K562 (cell line): ENCODE measurements around the gene UBN2. TPM values are rescaled to one million over a fixed set of nuclear protein-coding genes. Genes with fewer than 3 reads are reported as not detected.

ENCODE experiments used
- ATAC-seq: fragments of 200-7000 bp; cut with Tn5 transposase; 3 replicates; pipeline ENCODE4 v1.9.1; 2020; ENCODE audit warnings: moderate library complexity
- BruUV-seq: library from RNA; stranded (reverse); fragments of 400-500 nt; replicated peaks from 2 replicates; lab custom pipeline; 2021; lab: Mats Ljungman, UMichigan
- CTCF ChIA-PET: fragments of 300-600 bp; formaldehyde crosslinking; extraction: SDS; loops from one replicate; lab custom pipeline; 2021; ENCODE audit warnings: low intra/inter-chr PET ratio; lab: Yijun Ruan, JAX
- POLR2A ChIA-PET: fragments of 300-600, 350-650 bp; sonication (Branson Sonifier 250); formaldehyde crosslinking; extraction: SDS; loops from one replicate; lab custom pipeline; 2021; ENCODE audit warnings: antibody characterized with exemption, inconsistent platforms; lab: Yijun Ruan, JAX
- DNase-seq, 4 experiments: peaks; one replicate each; pipeline versions ENCODE4 v3.0.0 to v3.0.0-alpha.2; 2011 to 2018; ENCODE audit warnings: low spot score in 3 of 4, mixed read lengths in 3 of 4; ENCODE audit errors: extremely low read depth in 1 of 4
- FAIRE-seq: peaks from 2 replicates; lab custom pipeline; 2011; peaks lifted over from hg19 to GRCh38; lab: Jason Lieb, UNC
- H2AFZ ChIP-seq: 2 replicates; pipeline ENCODE4 v1.6.0; 2011; ENCODE audit warnings: low read depth, low read length, control low read depth, inconsistent platforms
- H3K27ac ChIP-seq: fragments of 200-600 bp; 3 replicates; pipeline ENCODE4 v1.8.0; 2011; ENCODE audit warnings: low read depth, mild to moderate bottlenecking, control low read depth, inconsistent platforms, low read length, moderate library complexity, mixed read lengths; ENCODE audit errors: extremely low read depth
- H3K27me3 ChIP-seq, 2 experiments: fragments of 300-600 bp in 1 of 2; 2 replicates in 1 of 2; 3 replicates in 1 of 2; pipeline versions ENCODE4 v1.6.0 to v1.8.0; 2011; ENCODE audit warnings: inconsistent platforms in 2 of 2, low read length in 2 of 2, mild to moderate bottlenecking in 1 of 2, mixed read lengths in 1 of 2, moderate library complexity in 1 of 2; ENCODE audit not compliant: control insufficient read depth in 2 of 2, insufficient read depth in 2 of 2
- H3K36me3 ChIP-seq: fragments of 300-600 bp; 3 replicates; pipeline ENCODE4 v1.8.0; 2011; ENCODE audit warnings: mild to moderate bottlenecking, low read length, inconsistent platforms; ENCODE audit not compliant: control insufficient read depth, insufficient read depth
- H3K4me1 ChIP-seq, 2 experiments: fragments of 200-600 bp in 1 of 2; replicated peaks in 1 of 2; 2 replicates in 1 of 2; 3 replicates in 1 of 2; pipeline versions ENCODE4 v1.5.1 to v1.8.0; 2011; ENCODE audit warnings: inconsistent platforms in 2 of 2, low read length in 2 of 2, mild to moderate bottlenecking in 1 of 2, mixed read lengths in 1 of 2, moderate library complexity in 1 of 2; ENCODE audit not compliant: control insufficient read depth in 2 of 2, insufficient read depth in 2 of 2
- H3K4me2 ChIP-seq: 2 replicates; pipeline ENCODE4 v1.6.1; 2011; ENCODE audit warnings: low read length, control low read depth, inconsistent platforms, mixed read lengths; ENCODE audit not compliant: insufficient read depth
- H3K4me3 ChIP-seq: fragments of 200-600 bp; sonication (generic), shearing (Covaris generic); 2 replicates; pipeline ENCODE4 v1.5.1; 2016; ENCODE audit warnings: control low read depth, inconsistent platforms
- H3K79me2 ChIP-seq: fragments of 200-600 bp; 3 replicates; pipeline ENCODE4 v1.8.0; 2011; ENCODE audit warnings: low read length, inconsistent platforms; ENCODE audit not compliant: control insufficient read depth, insufficient read depth
- H3K9ac ChIP-seq, 2 experiments: 2 replicates each; pipeline versions ENCODE4 v1.6.0 to v1.6.1; 2011; ENCODE audit warnings: low read depth in 2 of 2, low read length in 2 of 2, control low read depth in 1 of 2, inconsistent platforms in 1 of 2, mild to moderate bottlenecking in 1 of 2, mixed read lengths in 1 of 2; ENCODE audit not compliant: insufficient read depth in 1 of 2
- H3K9me1 ChIP-seq: one replicate; pipeline ENCODE4 v1.6.0; 2011; ENCODE audit warnings: inconsistent platforms, mild to moderate bottlenecking, low read length, moderate library complexity; ENCODE audit not compliant: control insufficient read depth, insufficient read depth
- H3K9me3 ChIP-seq: replicated peaks from 2 replicates; pipeline ENCODE4 v1.5.1; 2011; ENCODE audit warnings: low read depth, low read length, inconsistent platforms; ENCODE audit not compliant: control insufficient read depth, insufficient read depth
- H4K20me1 ChIP-seq: replicated peaks from 2 replicates; pipeline ENCODE4 v1.6.1; 2011; ENCODE audit warnings: low read length, inconsistent platforms, mixed read lengths; ENCODE audit not compliant: control insufficient read depth, insufficient read depth
- E2F3 ChIP-seq: fragments of 250-450 bp; sonication (Bioruptor Pico); IDR thresholded peaks from 2 replicates; pipeline ENCODE4 v1.4.0; 2020; ENCODE audit warnings: mild to moderate bottlenecking
- HSF4 ChIP-seq: fragments of 250-450 bp; sonication (Bioruptor Pico); IDR thresholded peaks from 2 replicates; pipeline ENCODE4 v2.1.2; 2022; ENCODE audit warnings: mild to moderate bottlenecking, moderate library complexity, borderline replicate concordance
- TSC22D4 ChIP-seq: fragments of 450-650 bp; IDR thresholded peaks from 2 replicates; pipeline ENCODE4 v1.6.1; 2016; ENCODE audit warnings: missing genetic modification characterization, missing biosample characterization, control low read depth
- WGBS: fragments of 100-300 bp; shearing (Covaris generic); methylation state at CpG from one replicate; pipeline ENCODE4 v1.1.6; 2016; ENCODE audit warnings: low coverage, mixed read lengths; ENCODE audit not compliant: insufficient coverage; ENCODE audit errors: missing lambda C conversion rate; 5-methylcytosine and 5-hydroxymethylcytosine counted together
- in situ Hi-C: fragments of 300-500 bp; cut with MboI; formaldehyde crosslinking; loops from 4 replicates; pipeline ENCODE4 v1.15.0; 2018; ENCODE audit warnings: inconsistent platforms, mixed read lengths
- intact Hi-C: fragments of 100-400 bp; cut with micrococcal nuclease; formaldehyde crosslinking; loops from 2 replicates; pipeline ENCODE4 v1.14.2; 2022
- polyA plus RNA-seq, 8 experiments: library from polyadenylated mRNA; depleted of rRNA in 4 of 8; stranded (reverse) in 5 of 8; unstranded in 3 of 8; fragments of >200 nt; fragmentation: Nextera tagmentation in 2 of 8; fragmentation: Illumina TruSeq in 1 of 8; extraction: Ambion mirVana in 2 of 8; extraction: Trizol in 1 of 8; gene quantifications; 2 replicates each; pipeline versions ENCODE4 v1.2.1 to v1.2.3, GENCODE V29; 2011 to 2014; ENCODE audit warnings: inconsistent platforms in 1 of 8, missing spikeins in 1 of 8
- total RNA-seq, 7 experiments: library from RNA; depleted of rRNA in 6 of 7; stranded (reverse); fragments of >200 nt in 6 of 7; fragmentation: Illumina TruSeq in 2 of 7; extraction: Trizol in 2 of 7; gene quantifications; 2 replicates each; pipeline versions ENCODE4 v1.2.1 to v1.2.3, GENCODE V29; 2011 to 2021; ENCODE audit warnings: low replicate concordance in 1 of 7
- TF ChIP-seq, protein P1 (sequence below): fragments of 250-450 bp; sonication (Bioruptor Pico); IDR thresholded peaks from 2 replicates; pipeline ENCODE4 v1.8.0; 2021; ENCODE audit warnings: moderate library complexity, mild to moderate bottlenecking, inconsistent platforms

The UBN2 gene
- total and polyA plus RNA-seq, 9 of the 15 experiments (the other 6 are each of a cell fraction or from before 2014, with no cell fraction given), result 1.2 to 19.5 (median 9.9) TPM

DNA sequence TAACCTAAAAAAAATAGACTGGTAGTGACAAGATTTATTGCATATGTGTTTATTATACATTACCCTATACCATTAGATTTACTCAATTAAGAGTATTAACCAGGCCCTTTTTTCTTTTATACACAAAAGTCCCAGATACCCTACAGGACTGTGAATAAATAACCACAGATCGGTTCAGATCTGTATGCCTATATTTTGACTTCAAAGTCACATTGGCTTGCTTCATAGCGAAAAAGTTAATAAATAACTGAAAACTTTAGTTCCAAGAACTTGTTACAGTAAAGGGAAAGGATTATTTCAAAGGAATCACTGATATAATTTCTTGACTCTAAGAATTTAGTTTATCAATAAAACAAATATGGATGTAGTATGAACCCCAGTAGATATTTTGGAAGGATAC, 68.3 kb downstream of the UBN2 start:
- H3K9ac ChIP-seq, result no peak overlapping the region
- in situ Hi-C loops, result no loop called here
- H3K27ac ChIP-seq, result no peak overlapping the region
- H3K9me3 ChIP-seq, result no peaks in the 10 kb centered on the region
- no peaks in the 10 kb centered on the region for H4K20me1 ChIP-seq
- POLR2A ChIA-PET, result interaction anchor here (0.7 kb wide), 1 partner anchor 10 kb away, joined by 3 read pairs; no protein-coding TSS in a partner anchor
- intact Hi-C loops, result no loop called here
- peaks cover 33% of the 10 kb centered on the region; the same call in 2 of the 3 replicates for H3K36me3 ChIP-seq
- TF ChIP-seq, protein P1, sequence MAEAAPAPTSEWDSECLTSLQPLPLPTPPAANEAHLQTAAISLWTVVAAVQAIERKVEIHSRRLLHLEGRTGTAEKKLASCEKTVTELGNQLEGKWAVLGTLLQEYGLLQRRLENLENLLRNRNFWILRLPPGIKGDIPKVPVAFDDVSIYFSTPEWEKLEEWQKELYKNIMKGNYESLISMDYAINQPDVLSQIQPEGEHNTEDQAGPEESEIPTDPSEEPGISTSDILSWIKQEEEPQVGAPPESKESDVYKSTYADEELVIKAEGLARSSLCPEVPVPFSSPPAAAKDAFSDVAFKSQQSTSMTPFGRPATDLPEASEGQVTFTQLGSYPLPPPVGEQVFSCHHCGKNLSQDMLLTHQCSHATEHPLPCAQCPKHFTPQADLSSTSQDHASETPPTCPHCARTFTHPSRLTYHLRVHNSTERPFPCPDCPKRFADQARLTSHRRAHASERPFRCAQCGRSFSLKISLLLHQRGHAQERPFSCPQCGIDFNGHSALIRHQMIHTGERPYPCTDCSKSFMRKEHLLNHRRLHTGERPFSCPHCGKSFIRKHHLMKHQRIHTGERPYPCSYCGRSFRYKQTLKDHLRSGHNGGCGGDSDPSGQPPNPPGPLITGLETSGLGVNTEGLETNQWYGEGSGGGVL, result no peak
- TF ChIP-seq E2F3 (CRISPR knock-in tag), result no peak
- no peak for TF ChIP-seq TSC22D4 (tag)
- no peak for TF ChIP-seq HSF4 (CRISPR knock-in tag)
- H3K4me1 ChIP-seq, result no peaks in the 10 kb centered on the region
- no peaks in the 10 kb centered on the region for H3K9me1 ChIP-seq
- no peak overlapping the region for H3K4me2 ChIP-seq
- ATAC-seq (no peak), DNase-seq (no peak), FAIRE-seq (no peak)
- CTCF ChIA-PET, result no interaction called here
- H2AFZ ChIP-seq, result no peak overlapping the region
- no peaks in the 10 kb centered on the region for H3K27me3 ChIP-seq
- H3K4me3 ChIP-seq, result no peak overlapping the region
- BruUV-seq, result no TSS peak
- WGBS, result 81% methylated on average over 2 of the region's 2 CpGs
- no peaks in the 10 kb centered on the region for H3K79me2 ChIP-seq
